HepG2 (cell line): ENCODE results near the gene SH3GL2. TPM values are rescaled to one million over a fixed set of nuclear protein-coding genes. Genes with fewer than 3 reads are reported as not detected.

ENCODE experiments used
- ATAC-seq: fragments of 200-7000 bp; cut with Tn5 transposase; 3 replicates; pipeline ENCODE4 v1.9.1; 2020; ENCODE audit warnings: mild to moderate bottlenecking, moderate library complexity
- BruUV-seq: library from RNA; stranded (reverse); fragments of 400-500 nt; replicated peaks from 2 replicates; lab custom pipeline; 2021; lab: Mats Ljungman, UMichigan
- CTCF ChIA-PET: fragments of 300-600 bp; formaldehyde crosslinking; extraction: SDS; loops from one replicate; lab custom pipeline; 2021; ENCODE audit warnings: low total read pairs, inconsistent platforms, low intra/inter-chr PET ratio; lab: Yijun Ruan, JAX
- POLR2A ChIA-PET: fragments of 350-600 bp; sonication (Branson Sonifier 250); formaldehyde crosslinking; loops from one replicate; lab custom pipeline; 2020; ENCODE audit warnings: antibody characterized with exemption, inconsistent platforms; lab: Yijun Ruan, JAX
- DNase-seq: peaks from one replicate; pipeline ENCODE4 v3.0.0-alpha.2; 2015; ENCODE audit warnings: low spot score
- FAIRE-seq: peaks from 3 replicates; lab custom pipeline; 2011; peaks lifted over from hg19 to GRCh38; lab: Jason Lieb, UNC
- H2AFZ ChIP-seq: one replicate; pipeline ENCODE4 v1.6.1; 2011; ENCODE audit warnings: low read length, inconsistent platforms
- H3K27ac ChIP-seq: fragments of 300-600 bp; 3 replicates; pipeline ENCODE4 v1.8.0; 2011; ENCODE audit warnings: mixed run types, mild to moderate bottlenecking, mixed read lengths, low read length, inconsistent platforms; ENCODE audit not compliant: insufficient read depth; ENCODE audit errors: extremely low read length
- H3K27me3 ChIP-seq, 2 experiments: fragments of 200-600 bp in 1 of 2; 2 replicates in 1 of 2; 3 replicates in 1 of 2; pipeline versions ENCODE4 v1.6.0 to v1.8.0; 2011; ENCODE audit warnings: low read length in 2 of 2, mild to moderate bottlenecking in 2 of 2, moderate library complexity in 2 of 2, inconsistent platforms in 1 of 2; ENCODE audit not compliant: insufficient read depth in 2 of 2, control insufficient read depth in 1 of 2
- H3K36me3 ChIP-seq, 2 experiments: fragments of 200-600 bp in 1 of 2; replicated peaks in 1 of 2; 2 replicates in 1 of 2; 3 replicates in 1 of 2; pipeline versions ENCODE4 v1.5.1 to v1.8.0; 2011; ENCODE audit warnings: low read length in 2 of 2, inconsistent platforms in 1 of 2; ENCODE audit not compliant: insufficient read depth in 2 of 2, control insufficient read depth in 1 of 2
- H3K4me1 ChIP-seq: 2 replicates; pipeline ENCODE4 v1.5.1; 2012; ENCODE audit warnings: low read length, inconsistent platforms; ENCODE audit not compliant: insufficient read depth
- H3K4me2 ChIP-seq: 2 replicates; pipeline ENCODE4 v1.6.0; 2011; ENCODE audit warnings: low read depth, low read length, inconsistent platforms
- H3K4me3 ChIP-seq, 3 experiments: fragments of 200-600 bp in 1 of 3; sonication (generic), shearing (Covaris generic) in 1 of 3; replicated peaks in 1 of 3; 2 replicates each; pipeline ENCODE4 v1.5.1; 2011 to 2016; ENCODE audit warnings: low read length in 3 of 3, inconsistent platforms in 2 of 3, low read depth in 2 of 3, mild to moderate bottlenecking in 2 of 3, control low read depth in 1 of 3, mixed read lengths in 1 of 3; ENCODE audit not compliant: insufficient read depth in 1 of 3
- H3K79me2 ChIP-seq: one replicate; pipeline ENCODE4 v1.6.1; 2011; ENCODE audit warnings: low read length, inconsistent platforms; ENCODE audit not compliant: insufficient read depth
- H3K9ac ChIP-seq: 2 replicates; pipeline ENCODE4 v1.6.0; 2011; ENCODE audit warnings: mild to moderate bottlenecking, low read depth, low read length, inconsistent platforms; ENCODE audit not compliant: insufficient read depth
- H3K9me3 ChIP-seq: 2 replicates; pipeline ENCODE4 v1.5.1; 2012; ENCODE audit warnings: mild to moderate bottlenecking, low read length
- H4K20me1 ChIP-seq: 2 replicates; pipeline ENCODE4 v1.6.0; 2011; ENCODE audit warnings: inconsistent platforms, mild to moderate bottlenecking, low read length, moderate library complexity; ENCODE audit not compliant: insufficient read depth
- ATRX ChIP-seq: sonication (generic); formaldehyde crosslinking; IDR thresholded peaks from 2 replicates; pipeline ENCODE4 v1.4.0; 2020; ENCODE audit warnings: missing genetic modification reagents, borderline replicate concordance
- U2AF1 ChIP-seq: fragments of 200-400 bp; formaldehyde crosslinking; optimal IDR thresholded peaks from 2 replicates; pipeline ENCODE3; 2017; ENCODE audit warnings: mild to moderate bottlenecking, low read depth, low read length
- ZBTB42 ChIP-seq: sonication (generic); formaldehyde crosslinking; IDR thresholded peaks from 2 replicates; pipeline ENCODE4 v1.5.0; 2020; ENCODE audit warnings: mild to moderate bottlenecking, missing genetic modification reagents
- ZFP36 ChIP-seq: fragments of 150-350 bp; IDR thresholded peaks from 2 replicates; pipeline ENCODE4 v1.6.1; 2018; ENCODE audit warnings: borderline replicate concordance, low read length, low read depth; ENCODE audit not compliant: partially characterized antibody
- ZNF124 ChIP-seq: sonication (generic); formaldehyde crosslinking; IDR thresholded peaks from 2 replicates; pipeline ENCODE4 v1.4.0; 2020; ENCODE audit warnings: missing genetic modification reagents
- ZNF282 ChIP-seq: fragments of 450-650 bp; IDR thresholded peaks from 2 replicates; pipeline ENCODE4 v1.6.1; 2018; ENCODE audit not compliant: partially characterized antibody
- ZNF510 ChIP-seq: sonication (generic); formaldehyde crosslinking; IDR thresholded peaks from 2 replicates; pipeline ENCODE4 v1.4.0; 2020; ENCODE audit warnings: low read depth, mild to moderate bottlenecking, missing genetic modification reagents
- ZNF549 ChIP-seq: sonication (generic); formaldehyde crosslinking; IDR thresholded peaks from 2 replicates; pipeline ENCODE4 v1.5.0; 2020; ENCODE audit warnings: missing genetic modification reagents
- ZNF672 ChIP-seq: sonication (generic); formaldehyde crosslinking; IDR thresholded peaks from 2 replicates; pipeline ENCODE4 v1.8.1; 2022; ENCODE audit warnings: missing genetic modification reagents
- ZNF83 ChIP-seq: sonication (generic); formaldehyde crosslinking; IDR thresholded peaks from 2 replicates; pipeline ENCODE4 v1.4.0; 2020; ENCODE audit warnings: missing genetic modification reagents, mild to moderate bottlenecking, borderline replicate concordance
- WGBS: methylation state at CpG from one replicate; pipeline ENCODE4 v1.1.6; 2017; ENCODE audit warnings: low lambda C conversion rate; 5-methylcytosine and 5-hydroxymethylcytosine counted together
- in situ Hi-C: cut with HindIII; loops from 2 replicates; pipeline ENCODE4 v1.10.0; 2017; ENCODE audit warnings: low pct_unique_long_range_greater_than_20kb; ENCODE audit not compliant: extremely low pct_ligation_motif_present
- intact Hi-C: fragments of 100-400 bp; cut with micrococcal nuclease; formaldehyde crosslinking; loops from one replicate; pipeline ENCODE4 v1.10.0; 2022; ENCODE audit not compliant: unreplicated experiment
- polyA plus RNA-seq, 8 experiments: library from polyadenylated mRNA; depleted of rRNA in 3 of 8; stranded (reverse) in 7 of 8; unstranded in 1 of 8; fragments of >200 nt; fragmentation: Illumina TruSeq in 4 of 8; extraction: Trizol in 4 of 8; gene quantifications; 2 replicates each; pipeline versions ENCODE4 v1.2.1 to v1.2.3, GENCODE V29; 2011 to 2016; ENCODE audit warnings: low read depth in 4 of 8, missing spikeins in 1 of 8, mixed read lengths in 1 of 8; ENCODE audit not compliant: insufficient read depth in 1 of 8
- total RNA-seq, 5 experiments: library from RNA; depleted of rRNA; stranded (reverse); fragments of >200 nt; fragmentation: Illumina TruSeq; extraction: Trizol; gene quantifications; 2 replicates each; pipeline ENCODE4 v1.2.3, GENCODE V29; 2016; ENCODE audit warnings: low read depth in 1 of 5
- TF ChIP-seq, protein P1 (sequence below): sonication (generic); formaldehyde crosslinking; IDR thresholded peaks from 2 replicates; pipeline ENCODE4 v1.4.0; 2020; ENCODE audit warnings: mild to moderate bottlenecking, missing genetic modification reagents, borderline replicate concordance

Gene SH3GL2
- total and polyA plus RNA-seq, 2 of the 13 experiments (the other 11 are each of a cell fraction or from before 2014, with no cell fraction given): 0.04 TPM; not detected in 1

DNA sequence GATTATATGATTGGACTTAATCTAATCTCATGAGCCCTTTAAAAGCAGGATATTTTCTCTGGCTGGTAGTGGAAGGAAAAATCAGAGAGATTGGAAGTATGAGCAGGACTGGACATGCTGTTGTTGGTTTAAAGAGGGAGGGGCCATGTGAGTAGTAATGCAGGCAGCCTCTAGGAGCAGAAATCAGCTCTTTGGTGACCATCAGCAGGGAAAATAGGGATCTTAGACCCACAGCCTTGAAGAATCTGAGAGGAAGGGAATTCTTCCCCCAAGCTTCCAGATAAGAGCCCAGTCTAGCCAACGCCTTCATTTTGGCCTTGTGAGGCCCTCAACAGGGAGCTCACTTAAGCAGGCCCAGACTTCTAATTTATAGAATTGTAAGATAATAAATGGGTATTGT is 9.5 kb downstream of the SH3GL2 start:
- Histone ChIP-seq H2AFZ (no peak overlapping the region), H3K4me1 (no peaks in the 10 kb centered on the region), H3K4me2 (no peak overlapping the region), H3K79me2 (no peaks in the 10 kb centered on the region), H3K9ac (no peak overlapping the region), H3K27me3 (no peaks in the 10 kb centered on the region; a peak in 1 of 5 replicates), H3K4me3 (no peak overlapping the region), H3K9me3 (no peaks in the 10 kb centered on the region), H3K27ac (no peak overlapping the region), H3K36me3 (no peaks in the 10 kb centered on the region), H4K20me1 (no peaks in the 10 kb centered on the region)
- DNase-seq: no peak
- intact Hi-C loops: no loop called here
- 0% methylated on average over 1 of the region's 1 CpG for WGBS
- ChIA-PET CTCF (no interaction called here), POLR2A (no interaction called here)
- no peak for ATAC-seq
- in situ Hi-C loops: no loop called here
- BruUV-seq: no TSS peak
- no peak for FAIRE-seq
- TF ChIP-seq ZNF549 (CRISPR knock-in tag) (no peak), ZNF672 (CRISPR knock-in tag) (no peak), ATRX (CRISPR knock-in tag) (no peak), ZNF83 (no peak)

GRCh38 chr9:17588941-17589340 is 10.1 kb downstream of the SH3GL2 start:
- Histone ChIP-seq H3K4me2 (no peak overlapping the region), H3K9me3 (no peaks in the 10 kb centered on the region), H3K27ac (no peak overlapping the region), H2AFZ (no peak overlapping the region), H3K4me1 (no peaks in the 10 kb centered on the region), H3K9ac (no peak overlapping the region), H3K27me3 (no peaks in the 10 kb centered on the region; a peak in 1 of 5 replicates), H4K20me1 (no peaks in the 10 kb centered on the region), H3K79me2 (no peaks in the 10 kb centered on the region), H3K36me3 (no peaks in the 10 kb centered on the region), H3K4me3 (no peak overlapping the region)
- DNase-seq (no peak), FAIRE-seq (no peak), ATAC-seq (no peak)
- POLR2A ChIA-PET: no interaction called here
- TF ChIP-seq ZBTB42 (CRISPR knock-in tag) (no peak), ZFP36 (no peak), ZNF124 (CRISPR knock-in tag) (no peak), ZNF282 (no peak), U2AF1 (no peak), ZNF510 (CRISPR knock-in tag) (no peak)
- TF ChIP-seq, protein P1, sequence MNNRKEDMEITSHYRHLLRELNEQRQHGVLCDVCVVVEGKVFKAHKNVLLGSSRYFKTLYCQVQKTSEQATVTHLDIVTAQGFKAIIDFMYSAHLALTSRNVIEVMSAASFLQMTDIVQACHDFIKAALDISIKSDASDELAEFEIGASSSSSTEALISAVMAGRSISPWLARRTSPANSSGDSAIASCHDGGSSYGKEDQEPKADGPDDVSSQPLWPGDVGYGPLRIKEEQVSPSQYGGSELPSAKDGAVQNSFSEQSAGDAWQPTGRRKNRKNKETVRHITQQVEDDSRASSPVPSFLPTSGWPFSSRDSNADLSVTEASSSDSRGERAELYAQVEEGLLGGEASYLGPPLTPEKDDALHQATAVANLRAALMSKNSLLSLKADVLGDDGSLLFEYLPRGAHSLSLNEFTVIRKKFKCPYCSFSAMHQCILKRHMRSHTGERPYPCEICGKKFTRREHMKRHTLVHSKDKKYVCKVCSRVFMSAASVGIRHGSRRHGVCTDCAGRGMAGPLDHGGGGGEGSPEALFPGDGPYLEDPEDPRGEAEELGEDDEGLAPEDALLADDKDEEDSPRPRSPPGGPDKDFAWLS: no peak
- BruUV-seq: no TSS peak
- intact Hi-C loops: no loop called here
- in situ Hi-C loops: no loop called here
- WGBS: 23% methylated on average over 4 of the region's 4 CpGs
- CTCF ChIA-PET: no interaction called here
